NCI-H524 (cell line): ENCODE data around the gene CALY.

ENCODE experiments used
- DNase-seq, 2 experiments: peaks; one replicate each; lab custom pipeline; 2025; lab: John Stamatoyannopoulos, UW

The CALY gene

DNA sequence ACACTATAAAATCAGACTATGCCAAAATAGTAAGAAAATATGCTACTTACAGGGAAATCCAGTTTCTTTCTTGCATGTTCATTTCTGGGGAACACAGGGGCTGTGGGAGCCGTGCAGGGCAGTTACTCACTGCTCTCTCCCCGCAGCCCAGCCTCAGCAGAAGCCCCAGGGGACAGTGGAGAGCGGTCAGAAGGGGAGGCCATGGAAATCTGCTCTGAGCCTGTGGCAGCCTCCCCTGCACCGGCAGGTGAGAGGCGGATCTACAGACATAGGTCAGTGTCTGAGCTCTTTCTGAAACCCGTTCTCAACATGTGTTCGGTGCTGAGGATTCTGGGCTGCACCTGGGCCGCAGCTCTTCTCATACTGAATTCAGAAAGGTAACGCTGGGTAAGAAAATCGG lies 25.1 kb downstream of the CALY start:
- no peak for DNase-seq

DNA sequence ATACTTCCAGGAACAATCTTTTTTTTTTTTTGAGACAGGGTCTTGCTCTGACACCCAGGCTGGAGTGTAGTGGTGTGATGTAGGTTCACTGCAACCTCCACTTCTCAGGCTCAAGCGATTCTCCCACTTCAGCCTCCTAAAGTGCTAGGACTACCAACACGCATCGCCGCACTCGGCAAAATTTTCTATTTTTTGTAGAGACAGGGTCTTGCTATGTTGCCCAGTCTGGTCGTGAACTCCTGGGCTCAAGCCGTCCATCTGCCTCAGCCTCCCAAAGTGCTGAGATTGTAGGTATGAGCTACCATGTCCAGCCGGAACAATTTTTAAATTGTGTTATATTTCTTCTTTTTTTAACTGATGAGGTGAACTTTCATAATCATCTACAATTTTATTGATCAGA lies 25.9 kb downstream of the CALY start:
- DNase-seq: no peak

DNA sequence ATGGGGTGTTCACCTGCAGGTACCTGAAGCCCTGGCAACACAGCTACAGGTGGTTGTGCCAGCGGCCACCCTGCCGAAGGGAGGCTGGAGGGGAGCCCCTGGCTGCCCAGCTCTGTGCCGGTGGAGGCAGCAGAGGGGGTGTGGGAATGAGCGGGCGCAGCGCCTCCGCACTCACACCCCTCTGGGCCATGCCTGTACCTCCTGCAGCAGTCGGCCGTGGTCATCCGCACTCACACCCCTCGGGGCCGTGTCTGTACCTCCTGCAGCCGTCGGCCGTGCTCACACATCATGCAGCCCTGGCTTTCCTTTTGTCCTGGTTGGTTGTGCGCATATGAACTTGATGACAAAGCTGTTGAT lies 26.3 kb downstream of the CALY start:
- no peak for DNase-seq

DNA sequence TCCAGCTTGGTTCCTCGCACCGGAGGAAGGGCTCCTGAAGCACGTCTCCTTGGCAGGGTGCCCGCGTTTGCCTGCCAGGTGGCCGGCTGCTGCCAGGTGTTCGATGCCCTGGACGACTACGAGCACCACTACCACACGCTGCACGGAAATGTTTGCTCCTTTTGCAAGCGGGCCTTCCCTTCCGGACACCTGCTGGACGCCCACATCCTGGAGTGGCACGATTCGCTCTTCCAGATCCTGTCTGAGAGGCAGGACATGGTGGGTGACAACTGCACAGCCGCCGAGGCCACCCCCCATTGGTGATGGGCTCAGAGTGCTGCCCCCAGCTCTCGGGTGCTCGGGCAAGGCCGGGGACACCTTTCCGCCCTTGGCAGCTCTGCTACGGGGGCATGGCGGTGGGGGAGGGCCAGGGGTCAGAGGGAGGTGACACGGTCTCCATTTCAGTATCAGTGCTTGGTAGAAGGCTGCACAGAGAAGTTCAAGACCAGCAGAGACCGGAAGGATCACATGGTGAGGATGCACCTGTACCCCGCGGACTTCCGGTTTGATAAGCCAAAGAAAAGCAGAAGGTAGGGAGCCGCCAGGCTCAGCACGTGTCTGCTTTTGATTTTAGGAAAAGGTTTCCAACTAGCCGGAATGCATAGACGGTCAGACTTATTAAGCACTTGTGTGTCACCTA lies 26.8 kb downstream of the CALY start:
- no peak for DNase-seq

DNA sequence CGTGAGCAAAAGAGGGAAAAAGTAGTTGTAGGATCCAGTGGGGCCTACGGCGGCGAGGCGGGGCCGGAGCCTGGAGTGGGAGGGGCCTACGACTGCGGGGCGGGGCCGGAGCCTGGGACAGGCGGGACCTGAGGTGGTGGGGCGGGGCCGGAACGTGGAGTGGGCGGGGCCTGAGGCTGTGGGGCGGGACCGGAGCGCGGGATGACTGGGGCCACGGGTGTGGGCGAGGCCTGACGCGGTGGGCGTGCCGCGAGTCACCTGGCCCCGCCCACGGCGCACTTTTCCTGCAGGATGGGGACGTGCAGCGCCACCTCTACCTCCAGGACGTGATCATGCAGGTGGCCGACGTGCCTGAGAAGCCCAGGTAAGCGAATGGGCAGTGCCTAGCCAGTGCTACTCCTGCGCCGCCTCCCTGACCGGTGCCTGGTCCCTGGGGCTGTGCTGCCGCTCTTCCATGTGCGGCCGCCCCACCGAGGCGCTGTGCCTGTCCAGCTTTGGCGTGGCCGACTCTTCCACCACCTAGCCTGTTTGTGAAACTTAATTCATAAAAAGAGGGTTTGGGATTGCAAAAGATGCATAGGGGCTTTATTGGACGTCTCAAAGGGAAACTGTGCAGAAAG lies 27.5 kb downstream of the CALY start:
- peak in 1 of 2 experiments; percentile 29 for DNase-seq

DNA sequence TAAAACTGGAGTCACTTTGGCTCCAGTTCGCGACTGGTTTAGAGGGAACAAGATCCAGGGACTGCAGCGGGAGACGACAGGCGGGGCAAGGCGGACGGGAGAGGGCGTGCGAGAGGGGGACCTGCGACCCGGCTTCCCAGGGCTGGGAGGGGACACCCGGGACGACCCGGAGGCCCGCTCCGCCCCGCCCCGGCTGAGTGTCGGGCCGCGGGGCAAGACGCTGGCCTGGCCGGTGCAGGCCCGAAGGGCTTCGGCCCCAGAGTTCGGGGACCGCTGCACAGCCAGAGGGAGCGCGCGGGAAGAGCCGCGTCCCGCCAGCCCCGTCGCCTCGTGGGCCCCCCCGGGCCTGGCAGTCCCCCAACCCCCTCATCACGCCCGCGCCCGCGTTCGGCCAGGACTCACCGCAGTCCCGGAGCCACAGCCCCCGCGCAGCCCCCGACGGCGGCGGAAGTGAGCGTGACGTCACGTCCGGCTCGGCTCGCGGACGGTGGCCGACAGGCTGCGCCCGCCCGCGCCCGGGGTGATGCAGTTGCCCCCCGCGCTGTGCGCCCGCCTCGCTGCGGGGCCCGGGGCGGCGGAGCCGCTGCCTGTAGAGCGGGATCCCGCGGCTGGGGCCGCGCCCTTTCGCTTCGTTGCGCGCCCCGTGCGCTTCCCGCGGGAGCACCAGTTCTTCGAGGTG lies 28.1 kb downstream of the CALY start, which contains the start of the genes TUBGCP2 and ZNF511:
Gene TUBGCP2, minus strand, starts transcription at position 452 of the 679 bp plus-strand sequence. CDS start 5,931 bp downstream, outside the sequence.
Gene ZNF511, plus strand, starts transcription at position 494 of the 679 bp plus-strand sequence. Its CDS starts 30 bp downstream, at position 524.
- DNase-seq: peak in 1 of 2 experiments; percentile 37

DNA sequence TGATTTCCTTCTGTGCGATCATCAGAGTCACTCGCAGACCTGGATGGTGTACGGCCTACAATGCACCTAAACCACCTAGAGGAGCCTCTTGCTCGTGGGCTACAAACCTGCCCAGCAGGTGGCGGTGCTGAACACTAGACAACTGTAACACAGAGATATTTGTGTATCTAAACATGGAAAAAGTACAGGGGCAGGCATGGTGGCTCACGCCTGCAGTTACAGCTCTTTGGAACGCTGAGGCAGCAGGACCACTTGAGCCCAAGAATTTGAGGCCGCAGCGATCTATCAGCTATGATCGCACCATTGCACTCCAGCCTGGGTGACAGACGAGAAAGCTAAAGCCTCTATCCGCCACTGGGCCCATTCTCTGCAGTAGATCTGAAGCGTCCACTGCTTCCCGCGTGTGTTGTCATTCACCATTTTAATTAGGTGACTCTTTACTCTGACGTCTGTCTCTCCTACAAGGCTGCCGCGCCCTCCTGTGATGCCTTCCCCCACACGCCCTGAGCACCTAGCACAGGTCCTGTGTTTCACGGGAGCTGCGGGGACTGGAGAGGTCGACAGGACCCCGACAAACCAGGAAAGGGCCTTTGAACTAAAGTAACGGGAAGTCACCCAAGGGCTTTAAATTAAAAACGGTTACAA lies 28.8 kb downstream of the CALY start:
- DNase-seq: peak in 1 of 2 experiments; percentile 26

DNA sequence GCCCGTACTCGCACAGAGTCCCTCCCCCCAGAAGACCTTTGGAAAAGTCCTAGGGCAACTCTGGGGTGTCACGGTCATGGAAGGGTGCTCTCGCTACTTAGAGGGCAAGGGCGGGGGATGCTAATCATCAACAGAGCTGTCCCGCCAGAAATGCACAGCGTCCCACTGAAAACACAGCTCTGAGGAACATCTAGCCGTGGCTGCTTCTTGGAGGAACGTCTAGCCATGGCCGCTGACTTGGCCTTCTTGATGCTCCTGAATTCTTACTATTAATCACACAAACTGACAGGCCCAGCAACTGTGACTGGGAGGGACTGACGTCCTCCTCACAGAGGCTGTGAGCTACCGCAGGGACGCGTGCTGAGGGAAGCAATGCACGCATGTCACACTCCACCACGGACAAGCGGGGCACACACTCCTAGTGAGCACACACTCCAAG lies 29.7 kb downstream of the CALY start:
- no peak for DNase-seq

DNA sequence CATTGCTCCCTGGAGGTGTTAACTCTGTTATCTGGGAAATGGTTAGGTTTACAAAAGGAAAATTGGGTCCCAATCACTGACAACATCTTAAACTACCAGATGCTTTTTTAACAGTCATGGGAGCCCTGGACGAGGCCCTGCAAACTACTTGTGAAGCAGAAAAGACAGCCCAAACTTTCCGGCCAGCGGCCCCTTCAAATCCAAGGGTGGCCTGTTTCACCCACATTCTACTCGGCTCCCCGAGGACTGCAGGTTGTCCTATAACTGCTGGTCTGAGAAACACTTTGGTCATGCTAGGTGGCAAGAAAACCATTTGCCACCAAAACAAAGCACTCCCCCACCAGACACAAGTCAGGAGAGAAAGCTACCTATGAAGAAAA lies 30.6 kb downstream of the CALY start:
- no peak for DNase-seq

DNA sequence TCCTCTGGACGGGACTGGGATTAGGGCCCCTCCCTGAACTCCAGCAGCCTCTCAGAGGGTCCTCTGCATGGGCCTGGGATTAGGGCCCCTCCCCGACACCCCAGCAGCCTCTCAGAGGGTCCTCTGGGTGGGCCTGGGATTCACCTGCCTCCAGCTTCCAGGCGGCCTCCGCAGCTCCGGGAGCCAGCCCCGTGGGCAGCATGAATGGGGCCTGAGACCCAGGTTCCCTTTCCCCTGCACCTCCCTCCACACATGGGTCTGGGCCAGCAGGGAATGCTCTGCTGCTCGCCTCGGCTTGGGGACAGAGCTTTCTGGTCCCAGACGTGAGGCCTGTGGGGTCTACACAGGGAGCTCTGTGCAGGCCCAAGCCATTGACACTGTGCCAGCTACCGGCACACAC lies 33.5 kb downstream of the CALY start:
- no peak for DNase-seq

DNA sequence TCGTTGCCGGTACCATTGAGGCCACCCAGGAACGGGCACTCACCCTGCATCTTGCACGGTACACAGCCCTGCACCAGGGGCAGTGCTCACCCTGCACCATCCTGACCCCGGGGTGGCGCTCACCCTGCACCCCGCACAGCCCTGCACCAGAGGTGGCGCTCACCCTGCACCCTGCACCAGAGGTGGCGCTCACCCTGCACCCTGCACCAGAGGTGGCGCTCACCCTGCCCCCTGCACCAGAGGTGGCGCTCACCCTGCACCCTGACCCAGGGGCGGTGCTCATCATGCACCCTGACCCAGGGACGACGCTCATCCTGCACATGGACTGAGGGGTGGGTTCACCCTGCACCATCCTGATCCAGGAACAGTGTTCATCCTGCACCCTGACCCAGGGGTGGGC lies 34.5 kb downstream of the CALY start:
- no peak for DNase-seq

DNA sequence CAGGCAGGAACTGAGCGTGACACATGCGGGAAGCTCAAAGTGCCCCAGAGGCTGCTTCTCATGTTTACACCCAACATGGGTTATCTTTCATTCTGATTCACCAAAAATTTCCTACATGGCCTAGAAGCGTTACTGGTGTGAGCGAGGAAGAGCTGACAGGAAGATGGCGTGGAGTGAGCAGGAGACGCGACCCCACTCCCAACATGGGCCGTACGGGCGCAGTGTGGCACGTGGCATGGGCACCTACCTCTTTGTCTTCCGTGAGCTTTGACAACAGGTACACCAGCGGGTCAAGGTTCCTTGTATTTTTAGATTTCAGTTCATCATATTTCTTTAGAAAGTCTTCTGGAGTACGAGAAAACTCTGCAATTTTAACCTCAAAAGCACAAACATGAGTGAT lies 37.0 kb downstream of the CALY start:
- DNase-seq: no peak

DNA sequence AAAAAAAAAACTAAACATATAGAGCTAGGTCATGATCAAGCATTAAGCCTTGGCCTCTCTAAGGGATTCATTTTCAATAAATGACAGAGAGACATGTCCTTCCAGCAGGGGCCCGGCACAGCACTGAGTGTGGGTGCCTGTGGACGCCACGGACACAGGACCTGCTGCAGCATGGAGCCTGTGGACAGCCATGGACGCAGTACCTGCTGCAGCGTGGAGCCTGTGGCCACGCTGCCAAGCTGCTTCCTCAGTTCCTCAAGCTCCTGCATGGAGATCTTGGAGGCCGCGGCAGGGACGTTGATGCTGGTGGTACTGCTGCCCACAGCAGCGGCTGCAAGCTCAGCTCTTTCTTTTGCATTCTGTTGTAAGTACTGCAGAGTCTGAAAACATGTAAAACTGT lies 37.5 kb downstream of the CALY start:
- DNase-seq: no peak

DNA sequence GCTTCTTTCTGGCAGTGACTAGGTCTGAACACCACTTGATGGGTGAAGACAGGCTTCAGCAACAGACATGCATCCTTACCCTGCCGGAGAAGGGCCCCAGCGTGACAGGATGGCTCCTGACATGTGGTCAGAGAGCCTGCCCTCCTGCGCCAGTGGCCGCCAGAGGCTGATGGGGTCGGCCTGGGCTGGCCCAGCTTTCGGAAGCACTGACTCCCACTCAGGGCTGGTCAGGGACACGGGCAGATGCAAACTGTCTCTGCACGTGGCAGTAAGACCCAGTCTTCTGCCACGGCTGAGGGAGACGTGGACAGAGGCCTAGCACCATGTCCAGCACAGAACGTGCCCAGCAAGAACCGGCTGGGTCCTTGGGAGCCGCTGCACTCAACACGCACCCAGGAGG lies 38.2 kb downstream of the CALY start:
- no peak for DNase-seq

DNA sequence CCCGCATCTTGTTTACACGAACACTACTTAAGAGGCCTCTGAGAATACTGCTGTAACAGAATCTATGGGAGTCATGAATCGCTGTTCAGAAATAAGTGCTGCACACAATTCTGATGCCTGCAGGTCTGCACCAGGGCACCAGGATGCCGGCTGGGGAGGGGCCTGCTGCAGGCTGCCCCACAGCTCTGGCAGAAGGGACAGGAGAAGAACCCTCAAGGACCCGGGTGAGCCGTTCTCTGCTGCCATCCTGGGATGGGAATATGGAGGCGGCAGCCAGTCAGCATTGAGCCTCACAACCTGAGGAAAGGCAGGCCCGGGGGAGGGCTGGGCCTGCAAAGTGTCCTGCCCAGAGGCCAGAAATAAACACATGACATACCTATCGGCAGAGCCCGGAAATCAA lies 39.2 kb downstream of the CALY start:
- DNase-seq: no peak

DNA sequence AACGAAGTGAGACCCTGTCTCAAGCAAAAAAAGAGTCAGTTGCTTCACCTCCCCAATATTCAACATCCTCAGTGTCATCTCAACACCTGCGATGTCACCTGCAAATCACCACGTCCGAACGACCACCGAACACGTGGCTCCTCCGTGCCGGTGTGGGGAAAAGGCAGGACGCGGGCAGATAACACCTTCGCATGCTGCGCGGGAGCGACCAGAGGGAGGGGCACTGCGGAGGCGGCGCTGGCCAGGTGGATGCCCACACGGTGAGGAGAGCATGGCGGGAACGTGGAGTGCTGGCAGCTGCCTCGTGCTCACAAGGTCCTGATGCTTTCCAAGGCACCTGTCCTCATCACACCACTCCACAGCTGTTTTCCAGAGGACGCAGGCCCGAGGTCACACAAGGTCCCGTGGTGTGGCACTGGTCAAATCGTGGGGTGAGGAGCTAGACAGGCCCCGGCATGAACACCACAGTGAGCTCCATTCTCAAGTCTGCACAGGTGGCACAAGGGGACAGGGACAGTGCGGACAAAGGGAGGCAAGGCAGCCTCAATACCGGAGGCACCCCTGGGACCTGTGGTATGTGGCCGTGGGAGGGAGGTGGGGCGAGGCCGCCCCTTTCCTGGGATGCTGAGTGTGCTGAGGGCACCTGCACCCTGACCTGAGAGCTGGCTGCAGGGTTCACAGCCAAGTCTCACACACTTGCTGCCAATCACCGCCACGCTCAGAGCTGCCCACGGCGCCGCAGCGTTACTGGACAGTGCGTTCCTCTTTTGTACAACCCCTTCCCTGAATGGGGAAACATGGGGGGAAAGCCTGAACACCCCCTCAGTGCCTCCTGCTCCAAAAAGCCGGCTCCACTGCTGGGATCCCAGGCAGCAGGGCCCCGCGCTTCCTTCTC lies 41.0 kb downstream of the CALY start:
- no peak for DNase-seq

DNA sequence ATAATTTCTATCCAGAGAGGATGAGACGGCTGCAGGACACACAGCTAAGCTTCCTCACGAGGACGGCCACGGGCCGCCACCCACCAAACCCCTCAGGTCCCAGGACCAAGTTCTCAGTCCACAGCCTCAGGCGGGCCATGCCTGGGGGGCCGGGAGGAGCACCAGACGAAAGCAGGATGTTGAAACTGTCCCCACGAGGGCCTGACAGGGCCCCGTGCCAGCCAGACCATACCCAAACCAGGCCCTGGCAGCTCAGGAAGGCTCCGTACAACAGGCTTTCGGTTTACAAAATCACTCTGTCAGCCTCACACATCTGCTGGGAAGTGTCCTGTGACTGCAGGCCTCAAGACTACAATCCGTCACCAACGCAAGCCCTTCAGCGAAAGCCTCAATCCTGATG lies 42.5 kb downstream of the CALY start:
- DNase-seq: no peak

DNA sequence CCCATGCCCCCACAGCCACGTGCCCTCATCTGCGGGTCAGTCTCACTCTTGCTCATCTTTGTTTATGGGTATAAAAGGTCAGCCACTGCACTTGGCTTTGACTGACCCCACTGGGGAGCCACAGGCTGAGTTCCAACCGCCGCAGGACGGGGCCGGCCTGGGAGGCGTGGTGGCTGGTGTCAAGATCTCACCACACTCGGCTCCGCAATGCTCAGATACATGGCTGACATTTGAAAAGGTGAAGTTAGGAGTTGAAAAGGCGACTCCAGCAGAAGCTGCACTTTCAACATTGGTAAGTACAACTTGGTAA lies 42.9 kb downstream of the CALY start:
- no peak for DNase-seq

DNA sequence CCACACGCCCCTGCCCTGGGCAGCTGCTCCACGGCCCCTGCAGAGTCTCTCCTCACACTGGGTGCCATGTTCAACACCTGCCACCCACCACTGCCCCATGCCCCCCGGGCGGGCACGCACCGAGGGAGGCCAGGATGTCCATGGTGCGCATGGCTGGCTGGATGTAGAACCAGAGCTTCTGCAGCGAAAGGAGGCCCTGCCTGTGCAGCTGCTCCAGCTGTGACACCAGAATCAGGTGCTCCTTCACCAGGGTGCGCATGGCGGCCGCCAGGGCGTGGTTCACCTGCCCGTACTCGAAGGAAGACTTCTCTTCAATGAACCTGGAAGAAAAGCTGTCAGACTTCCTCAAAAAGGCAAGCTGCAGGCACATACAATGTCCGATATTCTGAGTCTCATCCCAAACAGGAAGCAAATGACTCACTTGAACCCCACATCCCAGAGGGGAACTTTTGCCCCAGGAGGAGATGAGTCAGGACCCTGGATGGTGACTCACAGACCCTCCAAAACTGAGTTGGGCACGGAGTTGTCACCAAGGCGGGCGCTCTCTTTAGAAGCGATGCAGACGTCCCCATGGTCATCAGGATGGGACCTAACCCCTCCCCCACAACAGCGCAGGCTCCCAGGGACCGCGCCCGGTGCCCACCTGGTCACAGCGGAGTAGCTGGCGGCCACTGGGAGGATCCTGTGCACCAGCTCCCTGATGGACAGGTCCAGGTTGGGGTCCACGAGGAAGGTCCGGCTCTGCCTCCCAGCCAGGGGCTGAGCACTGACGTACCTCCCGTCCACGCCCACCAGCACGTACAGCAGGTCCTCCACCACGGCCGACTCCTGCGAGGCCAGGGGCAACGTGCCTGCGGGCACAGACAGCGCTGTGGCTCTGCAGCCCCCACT lies 43.5 kb downstream of the CALY start:
- no peak for DNase-seq

DNA sequence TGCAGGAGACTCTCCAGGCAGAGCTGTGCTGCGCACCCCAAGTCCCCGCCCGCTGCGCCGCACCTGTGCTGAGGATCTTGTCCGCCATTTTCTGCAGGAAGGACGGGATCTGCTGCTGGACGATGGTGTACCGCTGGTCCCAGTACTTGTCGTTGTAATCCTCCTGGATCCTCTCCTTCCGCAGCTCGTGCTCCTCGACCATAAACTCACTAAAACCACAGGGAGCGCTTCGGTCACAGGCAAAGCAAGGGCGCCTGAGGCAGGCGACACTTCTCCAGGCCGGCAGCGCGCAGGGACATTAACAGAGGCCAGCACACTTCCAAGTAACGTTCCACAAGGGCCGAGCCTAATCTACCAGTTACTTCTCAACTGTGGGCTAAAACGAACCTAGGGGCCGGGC lies 46.9 kb downstream of the CALY start:
- no peak for DNase-seq
